Activated effector memory CD4-positive, alpha-beta T cell treated with anti-CD3 and anti-CD28 coated beads, Interleukin-2, amount 50 U/mL, for 16 hours (primary cell): ENCODE results near the gene TUT4.

Experiments used
- DNase-seq: peaks from one replicate; pipeline ENCODE4 v3.0.0-alpha.2; 2020

Gene TUT4

GRCh38 chr1:52572387-52572786 lies 19.5 kb upstream of the TUT4 start:
- no peak for DNase-seq

- no peak for DNase-seq
Observed at GRCh38 chr1:52571783-52572182, 18.9 kb upstream of the TUT4 start.

- no peak for DNase-seq
Observed at GRCh38 chr1:52569449-52570210, 16.7 kb upstream of the TUT4 start.

- no peak for DNase-seq
Observed at GRCh38 chr1:52567943-52568342, 15.1 kb upstream of the TUT4 start.

- DNase-seq: no peak
Observed at GRCh38 chr1:52562766-52563165, 9.9 kb upstream of the TUT4 start.

- DNase-seq: no peak
Observed at GRCh38 chr1:52559875-52560274, 7.0 kb upstream of the TUT4 start.

- no peak for DNase-seq
Observed at GRCh38 chr1:52558941-52559340, 6.0 kb upstream of the TUT4 start.

- DNase-seq: no peak
Observed at GRCh38 chr1:52556641-52557360, 3.9 kb upstream of the TUT4 start.

GRCh38 chr1:52554756-52555155 lies 1.9 kb upstream of the TUT4 start:
- no peak for DNase-seq

- no peak for DNase-seq
Observed at GRCh38 chr1:52554267-52554640, 1.4 kb upstream of the TUT4 start.

GRCh38 chr1:52553362-52554266 lies 722 bp upstream of the TUT4 start:
- peak; percentile 96 for DNase-seq

GRCh38 chr1:52552236-52552504 lies 722 bp downstream of the TUT4 start:
- DNase-seq: peak; percentile 90

GRCh38 chr1:52551507-52552235 lies 1.2 kb downstream of the TUT4 start:
- DNase-seq: peak; percentile 82

GRCh38 chr1:52550447-52550846 lies 2.4 kb downstream of the TUT4 start:
- DNase-seq: no peak

- no peak for DNase-seq
Observed at GRCh38 chr1:52549267-52549666, 3.6 kb downstream of the TUT4 start.

GRCh38 chr1:52546852-52547251 lies 6.0 kb downstream of the TUT4 start:
- DNase-seq: no peak

GRCh38 chr1:52544665-52545525 lies 8.0 kb downstream of the TUT4 start:
- no peak for DNase-seq

- no peak for DNase-seq
Observed at GRCh38 chr1:52542085-52542688, 10.7 kb downstream of the TUT4 start.

GRCh38 chr1:52534928-52535764 lies 17.7 kb downstream of the TUT4 start:
- DNase-seq: no peak

GRCh38 chr1:52533713-52534112 lies 19.2 kb downstream of the TUT4 start:
- no peak for DNase-seq
